H9 (cell line): ENCODE results near the gene PIGL. TPM values are rescaled to one million over a fixed set of nuclear protein-coding genes. Genes with fewer than 3 reads are reported as not detected.

Source experiments
- DNase-seq: peaks from one replicate; pipeline ENCODE4 v3.0.0-alpha.2; 2017
- H2AFZ ChIP-seq: one replicate; pipeline ENCODE4 v1.6.1; 2013; ENCODE audit warnings: mild to moderate bottlenecking, low read length, control low read depth, moderate library complexity
- H2AK5ac ChIP-seq: 2 replicates; pipeline ENCODE4 v1.6.1; 2013; ENCODE audit warnings: low read length, control low read depth, mixed read lengths; ENCODE audit not compliant: insufficient read length
- H2BK120ac ChIP-seq: one replicate; pipeline ENCODE4 v1.6.1; 2013; ENCODE audit warnings: low read depth, mild to moderate bottlenecking, low read length, control low read depth, inconsistent platforms; ENCODE audit not compliant: poor library complexity, severe bottlenecking
- H2BK12ac ChIP-seq: 2 replicates; pipeline ENCODE4 v1.6.1; 2013; ENCODE audit warnings: low read length, control low read depth, mixed read lengths, low read depth; ENCODE audit not compliant: insufficient read length
- H2BK15ac ChIP-seq: 2 replicates; pipeline ENCODE4 v1.6.1; 2013; ENCODE audit warnings: low read depth, low read length, control low read depth
- H2BK20ac ChIP-seq: one replicate; pipeline ENCODE4 v1.6.1; 2013; ENCODE audit warnings: low read depth, mild to moderate bottlenecking, low read length, control low read depth, inconsistent platforms; ENCODE audit not compliant: poor library complexity, severe bottlenecking
- H2BK5ac ChIP-seq: 2 replicates; pipeline ENCODE4 v1.6.1; 2013; ENCODE audit warnings: low read length, control low read depth, mixed read lengths; ENCODE audit not compliant: insufficient read length
- H3K14ac ChIP-seq: 2 replicates; pipeline ENCODE4 v1.6.1; 2013; ENCODE audit warnings: low read length, control low read depth; ENCODE audit not compliant: insufficient read depth
- H3K18ac ChIP-seq: 2 replicates; pipeline ENCODE4 v1.6.1; 2013; ENCODE audit warnings: low read depth, mild to moderate bottlenecking, mixed read lengths, low read length, control low read depth; ENCODE audit not compliant: insufficient read length
- H3K23ac ChIP-seq: 2 replicates; pipeline ENCODE4 v1.6.1; 2013; ENCODE audit warnings: low read length, control low read depth, mixed read lengths, low read depth; ENCODE audit not compliant: insufficient read length
- H3K23me2 ChIP-seq: 2 replicates; pipeline ENCODE4 v1.6.1; 2013; ENCODE audit warnings: low read depth, mild to moderate bottlenecking, mixed read lengths, low read length, control low read depth; ENCODE audit not compliant: insufficient read length, poor library complexity, severe bottlenecking
- H3K27ac ChIP-seq: 2 replicates; pipeline ENCODE4 v1.5.1; 2013; ENCODE audit warnings: low read length, control low read depth, mixed read lengths, low read depth; ENCODE audit not compliant: insufficient read length
- H3K27me3 ChIP-seq: 2 replicates; pipeline ENCODE4 v1.6.1; 2013; ENCODE audit warnings: low read length, control low read depth, inconsistent platforms; ENCODE audit not compliant: insufficient read depth
- H3K4ac ChIP-seq: 2 replicates; pipeline ENCODE4 v1.6.1; 2013; ENCODE audit warnings: low read depth, mild to moderate bottlenecking, control low read depth, inconsistent platforms, low read length, moderate library complexity
- H3K4me1 ChIP-seq: 2 replicates; pipeline ENCODE4 v1.6.1; 2013; ENCODE audit warnings: low read length, control low read depth, inconsistent platforms; ENCODE audit not compliant: insufficient read depth
- H3K4me2 ChIP-seq: 2 replicates; pipeline ENCODE4 v1.6.1; 2013; ENCODE audit warnings: low read length, control low read depth, mixed read lengths; ENCODE audit not compliant: insufficient read length, insufficient read depth
- H3K56ac ChIP-seq: 2 replicates; pipeline ENCODE4 v1.6.1; 2013; ENCODE audit warnings: low read depth, mild to moderate bottlenecking, mixed read lengths, low read length, control low read depth; ENCODE audit not compliant: insufficient read length
- H3K79me1 ChIP-seq: 2 replicates; pipeline ENCODE4 v1.6.1; 2013; ENCODE audit warnings: low read depth, mild to moderate bottlenecking, moderate library complexity, low read length, control low read depth, inconsistent platforms; ENCODE audit not compliant: insufficient read depth, poor library complexity, severe bottlenecking
- H3K79me2 ChIP-seq: 2 replicates; pipeline ENCODE4 v1.6.1; 2013; ENCODE audit warnings: low read length, control low read depth, inconsistent platforms; ENCODE audit not compliant: insufficient read depth
- H3K9ac ChIP-seq: 2 replicates; pipeline ENCODE4 v1.6.1; 2013; ENCODE audit warnings: low read length, control low read depth, mixed read lengths; ENCODE audit not compliant: insufficient read length; ENCODE audit errors: extremely low read depth
- H3K9me3 ChIP-seq: one replicate; pipeline ENCODE4 v1.6.1; 2013; ENCODE audit warnings: low read depth, low read length, inconsistent platforms; ENCODE audit not compliant: control insufficient read depth
- H3T11ph ChIP-seq: one replicate; pipeline ENCODE4 v1.6.1; 2013; ENCODE audit warnings: mild to moderate bottlenecking, low read length, control low read depth, inconsistent platforms
- H4K20me1 ChIP-seq: one replicate; pipeline ENCODE4 v1.6.1; 2013; ENCODE audit not compliant: control insufficient read depth, insufficient read length, insufficient read depth
- H4K5ac ChIP-seq: 2 replicates; pipeline ENCODE4 v1.6.1; 2013; ENCODE audit warnings: low read depth, mild to moderate bottlenecking, mixed read lengths, low read length, control low read depth; ENCODE audit not compliant: insufficient read length
- H4K8ac ChIP-seq: replicated peaks from 2 replicates; pipeline ENCODE4 v1.6.1; 2013; ENCODE audit warnings: low read length, control low read depth, mixed read lengths, low read depth; ENCODE audit not compliant: insufficient read length
- H4K91ac ChIP-seq: 2 replicates; pipeline ENCODE4 v1.6.1; 2013; ENCODE audit warnings: low read depth, mild to moderate bottlenecking, moderate library complexity, mixed read lengths, low read length, control low read depth; ENCODE audit not compliant: insufficient read length
- H3K27ac Mint-ChIP-seq, 3 experiments: 2 replicates in 2 of 3; 3 replicates in 1 of 3; pipeline ENCODE4 v1.8.0; 2020 to 2021; ENCODE audit warnings: mixed read lengths in 3 of 3, mild to moderate bottlenecking in 1 of 3, moderate library complexity in 1 of 3
- H3K27me3 Mint-ChIP-seq: 2 replicates; pipeline ENCODE4 v1.8.0; 2021; ENCODE audit warnings: low read depth, mild to moderate bottlenecking, moderate library complexity, mixed read lengths
- H3K36me3 Mint-ChIP-seq, 3 experiments: 2 replicates in 2 of 3; 3 replicates in 1 of 3; pipeline ENCODE4 v1.8.0; 2020 to 2021; ENCODE audit warnings: low read depth in 3 of 3, mixed read lengths in 3 of 3; ENCODE audit not compliant: insufficient read depth in 1 of 3
- H3K4me1 Mint-ChIP-seq, 2 experiments: 2 replicates each; pipeline ENCODE4 v1.8.0; 2020; ENCODE audit warnings: mixed read lengths in 2 of 2
- H3K4me3 Mint-ChIP-seq, 2 experiments: 2 replicates in 1 of 2; 3 replicates in 1 of 2; pipeline ENCODE4 v1.8.0; 2020 to 2021; ENCODE audit warnings: mild to moderate bottlenecking in 2 of 2, mixed read lengths in 2 of 2, moderate library complexity in 1 of 2
- H3K9me3 Mint-ChIP-seq, 2 experiments: 2 replicates in 1 of 2; 3 replicates in 1 of 2; pipeline ENCODE4 v1.8.0; 2020; ENCODE audit warnings: mild to moderate bottlenecking in 2 of 2, mixed read lengths in 2 of 2, moderate library complexity in 1 of 2
- CTCF ChIP-seq: fragments of 200-600 bp; sonication (generic); conservative IDR thresholded peaks from 3 replicates; pipeline ENCODE4 v1.8.0; 2021; ENCODE audit warnings: antibody characterized with exemption, mild to moderate bottlenecking
- WGBS: extraction: QIAGEN DNeasy Blood & Tissue Kit; methylation state at CpG from one replicate; pipeline ENCODE4 v1.1.7; 2013; ENCODE audit warnings: missing lambda C conversion rate, low lambda C conversion rate, mixed read lengths; ENCODE audit not compliant: insufficient read length; ENCODE audit errors: extremely low coverage; 5-methylcytosine and 5-hydroxymethylcytosine counted together
- total RNA-seq: library from RNA; stranded (reverse); gene quantifications from 2 replicates; pipeline ENCODE4 v1.2.1, GENCODE V29; 2021

Gene PIGL
- total RNA-seq, 1 experiment from 2014 or later, result 21.6 TPM

GRCh38 chr17:16288860-16289571 is 72.0 kb downstream of the PIGL start:
- Histone ChIP-seq H4K91ac (no peak overlapping the region), H2BK20ac (no peak overlapping the region), H3K79me1 (no peaks in the 10 kb centered on the region), H2BK12ac (no peak overlapping the region), H2AFZ (no peak overlapping the region), H4K20me1 (no peaks in the 10 kb centered on the region), H3K27me3 (no peaks in the 10 kb centered on the region; the same call in 1 of the 2 replicates), H2BK15ac (no peak overlapping the region), H3K9me3 (no peaks in the 10 kb centered on the region), H2AK5ac (no peak overlapping the region), H3K56ac (no peak overlapping the region), H4K8ac (no peak overlapping the region), H2BK120ac (no peak overlapping the region), H3K4me2 (no peak overlapping the region), H3K14ac (no peak overlapping the region), H3K27ac (no peak overlapping the region), H3K23ac (no peak overlapping the region), H3K9ac (no peak overlapping the region), H4K5ac (no peak overlapping the region), H3K18ac (no peak overlapping the region), H3K4ac (no peak overlapping the region), H3T11ph (no peak overlapping the region), H3K23me2 (no peaks in the 10 kb centered on the region), H3K4me1 (peaks cover 2% of the 10 kb centered on the region; the same call in 1 of the 2 replicates), H3K79me2 (no peaks in the 10 kb centered on the region), H2BK5ac (no peak overlapping the region)
- H3K4me1 Mint-ChIP-seq, result peaks cover 16 to 19% of the 10 kb centered on the region in 2 experiments
- H3K9me3 Mint-ChIP-seq, result no peaks in the 10 kb centered on the region
- H3K36me3 Mint-ChIP-seq, result peaks cover 0 to 4% (median 0%) of the 10 kb centered on the region in 3 experiments; a peak in 3 of 7 replicates
- no peak for DNase-seq
- peaks cover 23% of the 10 kb centered on the region for H3K27me3 Mint-ChIP-seq
- TF ChIP-seq CTCF, result no peak
- no CpG with 5 or more reads among the region's 5 CpGs for WGBS
- H3K27ac Mint-ChIP-seq, result no peak overlapping the region
- H3K4me3 Mint-ChIP-seq, result no peak overlapping the region
